Measurements from ENCODE around the gene KCNA3.
A peak's percentile ranks its signal among the peaks of the same experiment; 100 is the strongest.

KCNA3 gene

DNA sequence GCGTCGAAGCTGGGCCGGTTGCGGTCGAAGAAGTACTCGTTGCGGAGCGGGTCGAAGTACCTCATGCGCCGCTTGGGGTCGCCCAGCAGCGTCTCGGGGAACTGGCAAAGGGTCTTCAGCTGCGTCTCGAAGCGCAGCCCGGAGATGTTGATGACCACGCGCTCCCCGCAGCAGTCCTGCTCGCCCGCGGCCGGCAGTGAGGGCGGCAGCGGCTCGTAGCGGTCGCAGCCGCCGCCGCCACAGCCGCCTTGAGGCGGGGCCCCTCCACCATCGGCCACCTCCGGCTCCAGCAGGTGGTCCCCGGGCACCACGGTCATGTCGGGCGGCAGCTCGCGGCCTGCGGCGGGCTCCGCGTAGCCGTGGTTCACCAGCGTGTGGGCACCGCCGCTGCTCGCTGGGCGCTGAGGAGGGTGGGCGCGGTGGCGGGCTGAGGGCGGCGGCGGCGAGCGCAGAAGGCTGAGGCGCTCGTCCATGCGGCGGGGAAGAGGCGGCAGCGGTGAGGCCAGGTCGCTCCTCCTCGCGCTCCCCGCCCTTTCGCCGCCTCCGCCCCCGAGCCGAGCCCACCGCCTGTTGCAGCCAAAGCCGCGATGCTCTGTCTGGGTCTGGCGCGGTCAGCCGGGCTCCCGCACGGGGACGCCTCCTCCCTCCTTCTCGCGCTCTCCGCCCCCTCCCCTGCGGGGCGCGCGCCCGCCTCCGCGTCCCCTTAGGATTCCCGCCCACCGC is at the start of gene KCNA3:
KCNA3 (minus strand) TSS at position 604 of the 723 bp plus-strand sequence; CDS start at position 473, 131 bp downstream.
- peak; percentile 80 for DNase-seq

- no peak for DNase-seq
Observed at GRCh38 chr1:110722807-110723206, 48.1 kb upstream of the KCNA3 start.

DNA sequence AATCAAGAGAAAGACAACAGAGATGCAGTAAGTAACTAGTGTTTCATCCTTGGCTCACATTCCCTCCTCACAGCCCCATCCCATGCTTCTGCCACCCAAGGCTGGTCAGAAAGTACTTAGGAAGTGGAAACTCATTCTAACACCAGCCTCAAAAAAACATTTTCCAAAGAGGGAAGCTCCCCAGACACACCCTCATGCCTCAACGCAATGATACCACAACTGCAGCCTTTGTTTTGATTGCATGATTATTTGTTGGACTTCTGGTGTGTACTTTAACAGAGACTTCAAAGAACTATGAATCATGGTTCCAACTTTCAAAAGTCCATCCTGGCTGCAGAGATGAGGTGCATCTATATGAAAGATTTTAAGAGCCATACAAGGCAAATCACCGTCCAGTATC is 45.2 kb upstream of the KCNA3 start:
- no peak for DNase-seq

DNA sequence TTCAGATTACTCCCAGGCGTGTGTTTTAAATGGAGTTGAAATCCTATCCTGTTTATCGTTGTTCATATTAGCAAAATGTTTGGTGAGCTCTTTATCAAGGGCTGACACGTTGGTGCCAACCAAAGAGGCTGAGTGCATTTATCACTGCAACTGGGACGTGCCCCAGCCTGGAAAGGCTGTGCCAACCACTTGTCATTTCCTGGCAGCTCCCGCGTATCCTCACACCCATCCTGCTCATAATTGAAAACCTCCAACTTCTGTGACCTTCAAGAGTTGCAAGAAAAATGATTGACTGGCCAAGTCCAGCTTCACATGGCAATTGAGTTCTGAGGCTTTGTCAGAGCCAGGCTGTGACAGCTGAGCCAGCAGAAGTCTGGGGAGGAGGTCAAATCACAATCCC is 43.7 kb upstream of the KCNA3 start:
- DNase-seq, result no peak

DNA sequence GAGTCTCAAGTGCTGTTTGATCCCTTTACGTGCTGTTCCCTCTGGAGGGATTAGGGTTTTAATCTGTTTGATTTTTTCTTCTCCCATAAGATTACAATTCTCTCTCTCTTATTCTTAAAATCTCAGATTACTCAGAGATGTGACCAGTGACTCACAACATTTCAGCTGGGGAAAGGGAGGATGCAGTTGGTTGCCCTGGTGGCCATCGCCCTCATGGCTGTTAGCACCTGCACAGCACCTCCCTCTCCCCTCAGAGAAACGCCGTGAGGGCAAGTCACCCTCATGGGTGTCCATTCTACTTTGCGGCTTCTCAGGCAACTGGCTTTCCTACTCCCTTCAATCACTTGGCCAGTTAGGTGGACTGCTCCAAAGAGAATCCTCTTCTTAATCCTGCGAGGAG is 42.4 kb upstream of the KCNA3 start:
- DNase-seq, result no peak

DNA sequence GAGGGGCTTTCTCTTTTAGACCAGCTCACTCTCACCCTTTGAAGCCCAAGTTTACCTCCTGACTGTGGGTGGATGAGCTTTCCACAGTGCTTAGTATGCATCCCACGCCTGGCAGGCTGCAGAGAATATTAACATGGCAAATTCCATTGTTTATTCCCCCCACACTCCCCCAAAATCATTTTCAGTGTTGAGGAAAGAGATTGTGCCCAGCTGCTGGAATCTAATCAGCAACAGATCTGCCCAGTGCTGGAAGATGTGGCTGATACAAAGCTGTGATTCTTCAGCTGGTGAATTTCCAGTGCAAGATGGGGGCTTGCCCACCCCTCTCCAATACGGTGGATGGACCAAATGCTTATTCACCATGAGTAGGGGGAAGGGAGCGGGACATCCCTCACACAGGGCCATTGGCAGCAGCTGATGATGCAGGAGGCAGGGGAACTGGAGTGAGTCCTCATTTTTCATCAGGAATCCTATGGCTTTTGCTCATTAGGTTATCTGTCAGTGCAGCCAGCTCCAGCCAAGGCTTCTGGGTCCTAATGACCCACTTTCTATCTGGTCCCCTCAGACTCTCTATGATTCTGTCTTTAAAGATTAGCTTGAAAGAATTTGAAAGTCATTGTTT is 39.7 kb upstream of the KCNA3 start:
- no peak for DNase-seq

GRCh38 chr1:110713221-110713620 is 38.5 kb upstream of the KCNA3 start:
- no peak for DNase-seq

DNA sequence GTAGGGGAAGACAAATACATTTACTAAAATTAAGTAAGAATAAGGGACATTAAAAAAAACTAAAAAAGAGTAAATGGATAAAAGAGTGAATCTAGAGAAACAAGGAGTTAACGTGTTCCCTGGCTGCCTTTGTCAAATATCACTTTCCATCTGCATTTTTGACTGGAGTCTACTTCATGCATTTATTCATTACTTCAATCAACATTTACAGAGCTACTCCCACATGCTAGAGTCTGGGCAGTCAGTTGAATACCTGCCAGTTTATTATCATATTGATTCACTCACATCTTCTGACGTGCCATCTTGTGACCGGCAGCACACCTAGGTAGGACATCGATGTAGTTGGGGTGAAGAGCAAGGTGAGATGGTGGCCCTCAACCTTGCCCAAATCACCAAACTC is 35.6 kb upstream of the KCNA3 start:
- no peak for DNase-seq

DNA sequence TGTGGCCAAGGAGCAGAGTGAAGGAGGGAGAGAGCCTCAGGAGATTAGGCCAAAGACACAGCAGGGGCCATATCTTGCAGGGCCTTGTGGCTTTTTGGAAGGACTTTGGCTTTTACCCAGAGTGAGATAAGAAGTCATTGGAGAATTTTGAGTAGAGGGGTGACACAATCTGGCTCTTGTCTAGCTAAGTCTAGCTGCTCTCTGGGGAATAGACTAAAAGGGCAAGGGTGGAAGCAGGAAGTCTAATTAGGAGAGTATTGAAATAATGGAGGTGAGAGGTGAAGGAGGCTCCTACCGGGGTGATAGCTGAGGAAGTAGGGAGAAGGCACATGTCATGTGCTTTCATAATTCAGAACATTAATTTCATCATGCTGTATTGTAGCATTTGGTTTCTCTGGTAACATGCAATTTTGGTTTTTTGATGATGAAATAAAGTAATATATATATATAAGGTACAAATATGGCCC is 34.3 kb upstream of the KCNA3 start:
- DNase-seq, result no peak

DNA sequence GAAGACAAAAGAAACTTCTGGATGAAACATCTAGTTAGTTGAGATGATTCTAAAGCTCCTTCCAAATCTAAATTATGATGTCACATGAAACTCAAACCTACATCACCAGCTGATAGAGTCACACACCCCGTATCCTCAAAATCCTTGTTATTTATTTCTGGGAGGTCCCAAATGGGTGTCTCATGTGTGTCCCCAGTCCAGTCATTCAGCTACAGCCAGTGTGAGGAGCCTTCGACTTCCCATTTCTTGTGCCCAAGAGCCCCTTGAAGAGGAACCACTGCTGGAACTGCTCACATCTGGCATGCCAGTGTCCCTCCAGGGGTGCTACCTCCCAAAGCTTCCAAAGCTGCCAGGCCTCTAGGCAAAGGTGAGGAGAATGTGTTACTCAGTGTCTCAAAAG is 32.5 kb upstream of the KCNA3 start:
- no peak for DNase-seq

GRCh38 chr1:110706621-110707020 is 31.9 kb upstream of the KCNA3 start:
- no peak for DNase-seq

DNA sequence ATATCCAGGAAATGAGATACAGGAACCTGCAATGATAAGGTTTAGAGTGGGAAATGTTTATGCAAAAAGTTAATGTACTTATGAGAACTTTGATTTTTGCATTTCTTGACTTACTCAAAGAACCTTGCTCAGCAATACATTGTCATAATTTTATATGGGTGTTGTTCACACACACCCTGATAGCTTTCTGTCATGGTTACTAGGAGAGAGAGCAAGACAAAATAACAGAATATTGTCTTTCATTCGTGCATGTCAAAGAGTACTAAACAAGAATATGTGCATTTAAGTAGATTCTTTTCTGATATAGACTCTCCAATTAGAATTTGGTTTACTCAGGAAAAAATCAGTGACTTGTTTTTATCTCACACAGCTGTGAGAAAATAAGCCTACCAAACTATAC is 27.5 kb upstream of the KCNA3 start:
- no peak for DNase-seq

- DNase-seq, result no peak
Observed at GRCh38 chr1:110700767-110701166, 26.0 kb upstream of the KCNA3 start.

DNA sequence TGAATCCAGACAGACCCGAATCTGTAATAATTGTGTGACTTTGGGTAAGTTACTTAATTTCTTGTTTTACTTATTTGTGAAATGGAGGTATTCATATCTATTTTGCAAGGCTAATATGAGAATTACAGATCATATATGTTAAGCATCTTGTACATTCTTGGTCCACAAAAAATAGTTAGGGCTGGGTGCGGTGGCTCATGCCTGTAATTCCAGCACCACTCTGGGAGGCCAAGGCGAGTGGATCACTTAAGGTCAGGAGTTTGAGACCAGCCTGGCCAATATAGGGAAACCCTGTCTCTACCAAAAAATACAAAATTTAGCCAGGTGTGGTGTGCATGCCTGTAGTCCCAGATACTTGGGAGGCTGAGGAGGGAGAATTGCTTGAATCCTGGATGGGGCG is 22.9 kb upstream of the KCNA3 start:
- no peak for DNase-seq

GRCh38 chr1:110696818-110697217 is 22.1 kb upstream of the KCNA3 start:
- no peak for DNase-seq

DNA sequence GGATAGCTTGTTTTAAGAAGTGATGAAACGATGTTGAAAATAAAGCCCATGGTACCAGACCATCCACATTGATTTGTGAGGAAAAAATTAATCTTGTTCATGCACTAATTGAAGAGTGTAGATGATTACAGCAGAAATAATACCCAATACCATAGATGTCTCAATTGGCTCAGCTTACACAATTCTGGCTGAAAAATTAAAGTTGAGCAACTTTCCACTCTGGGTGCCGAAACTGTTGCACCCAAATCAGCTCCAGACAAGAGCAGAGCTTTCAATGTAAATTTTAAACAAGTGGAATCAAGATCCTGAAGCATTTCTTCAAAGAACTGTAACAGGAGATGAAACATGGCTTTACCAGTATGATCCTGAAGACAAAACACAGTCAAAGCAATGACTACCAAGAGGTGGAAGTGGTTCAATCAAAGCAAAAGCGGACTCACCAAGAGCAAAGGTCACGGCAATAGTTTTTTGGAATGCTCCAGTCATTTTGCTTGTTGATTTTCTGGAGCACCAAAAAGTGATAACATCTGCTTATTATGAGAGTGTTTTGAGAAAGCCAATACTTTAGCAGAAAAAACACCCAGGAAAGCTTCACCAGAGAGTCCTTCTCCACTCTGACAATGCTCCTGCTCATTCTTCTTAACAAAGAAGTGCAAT is 16.1 kb upstream of the KCNA3 start:
- DNase-seq, result no peak

DNA sequence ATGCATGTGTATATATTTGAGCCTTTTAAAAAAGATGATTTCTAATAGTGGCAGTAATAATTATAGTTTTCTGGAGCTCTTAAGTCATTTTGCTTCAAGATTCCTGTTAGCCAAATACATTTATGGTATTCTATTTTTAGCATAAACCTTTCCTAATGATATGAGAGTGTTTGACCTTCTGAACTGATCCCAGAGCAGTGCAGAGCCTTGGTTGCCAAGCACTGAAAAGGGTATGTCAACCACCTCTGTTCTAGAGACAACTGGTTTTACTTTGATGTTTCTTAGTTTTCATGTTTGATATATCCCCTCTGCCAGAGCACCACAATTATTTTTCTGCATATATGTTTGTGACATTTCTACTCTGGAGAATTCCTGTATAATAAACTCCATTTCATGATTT is 15.1 kb upstream of the KCNA3 start:
- no peak for DNase-seq

DNA sequence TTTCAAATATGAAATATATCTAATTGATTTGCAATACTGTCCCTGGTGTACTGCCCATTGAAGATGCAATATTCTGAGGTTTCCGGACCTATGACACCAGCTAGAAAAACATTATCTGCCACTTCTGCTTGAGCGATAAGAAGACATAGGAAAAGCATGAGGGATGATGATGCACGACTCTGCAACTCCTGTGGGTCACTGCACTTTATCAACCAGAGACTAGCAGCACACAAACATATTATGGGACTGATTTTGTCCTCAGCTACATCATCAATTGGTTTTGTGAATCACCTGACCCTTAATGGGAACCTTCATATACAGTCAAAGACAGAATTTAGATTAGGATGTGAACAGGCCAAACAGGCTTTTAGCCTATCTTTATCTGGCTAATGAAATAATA is 13.8 kb upstream of the KCNA3 start:
- DNase-seq, result no peak

DNA sequence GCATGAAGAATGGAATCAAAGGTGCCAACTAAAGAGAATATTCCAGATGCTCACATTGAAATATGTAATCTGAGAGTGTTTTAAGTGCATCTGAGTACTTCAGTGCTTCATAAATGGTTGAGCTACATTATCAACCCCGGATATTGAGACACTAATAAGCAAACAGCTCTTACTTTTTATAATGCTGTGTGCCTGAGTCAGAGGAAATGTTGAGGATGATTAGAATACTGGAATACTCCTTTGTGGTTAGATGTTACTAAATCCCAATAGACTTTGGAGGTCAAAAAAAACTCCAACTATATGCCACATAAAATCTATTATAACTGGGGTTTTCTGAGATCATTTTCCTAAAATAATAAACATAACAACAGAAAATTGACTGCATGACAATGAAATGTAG is 12.5 kb upstream of the KCNA3 start:
- no peak for DNase-seq

- DNase-seq, result no peak
Observed at GRCh38 chr1:110686188-110686587, 11.4 kb upstream of the KCNA3 start.

DNA sequence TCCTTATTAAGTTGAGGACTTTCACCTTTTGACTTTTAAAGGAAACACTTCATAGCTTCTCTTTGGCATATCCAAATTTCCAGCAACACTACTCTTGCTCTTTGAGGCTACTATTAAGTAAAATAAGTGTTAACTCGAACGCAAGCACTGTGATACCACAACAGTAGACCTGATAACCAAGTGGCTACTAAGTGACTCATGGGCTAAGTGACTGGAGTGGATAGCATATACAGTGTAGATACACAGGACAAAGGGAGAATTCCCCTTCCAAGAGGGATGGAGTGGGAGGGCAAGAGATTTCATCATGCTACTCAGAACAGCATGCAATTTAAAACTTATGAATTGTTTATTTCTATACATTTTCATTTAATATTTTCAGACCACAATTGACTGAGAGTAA is 9.8 kb upstream of the KCNA3 start:
- DNase-seq, result no peak

DNA sequence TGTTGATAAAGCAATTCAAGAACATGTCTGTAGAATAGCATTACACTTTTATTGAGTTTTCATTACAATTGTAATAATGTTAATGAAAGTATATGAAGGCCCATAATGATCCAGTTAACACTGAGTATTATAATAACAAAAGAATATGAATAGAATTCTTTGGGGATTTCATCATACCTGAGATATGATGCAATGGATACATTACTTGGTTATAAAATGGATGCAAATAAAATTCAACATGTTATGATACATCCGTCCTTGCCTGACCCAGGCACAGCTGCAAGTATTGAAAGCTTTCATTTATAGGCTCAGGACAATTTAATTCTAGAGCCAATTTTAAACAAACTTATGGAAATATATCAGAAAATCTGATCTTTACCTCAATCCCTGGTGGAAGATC is 8.2 kb upstream of the KCNA3 start:
- no peak for DNase-seq

- no peak for DNase-seq
Observed at GRCh38 chr1:110680036-110680735, 5.4 kb upstream of the KCNA3 start.

- no peak for DNase-seq
Observed at GRCh38 chr1:110677526-110677925, 2.8 kb upstream of the KCNA3 start.

Measured in islet precursor cell (in vitro differentiated cells).